Measurements from ENCODE around the gene PCIF1.

Gene PCIF1

GRCh38 chr20:45918779-45919537, 15.5 kb upstream of the PCIF1 start:
- Histone ChIP-seq H3K4me1 (ENCODE audit: control insufficient read depth in 2 of 2, insufficient read depth in 1 of 2, low read depth in 1 of 2, low read length in 2 of 2) (peaks cover 0 to 8% of the 10 kb centered on the region in 2 donors), H2AFZ (ENCODE audit: low read length) (no peak overlapping the region), H2BK15ac (ENCODE audit: low read length) (no peak overlapping the region), H3K23ac (ENCODE audit: low read depth, low read length, poor library complexity) (no peak overlapping the region), H2BK120ac (ENCODE audit: low read depth, low read length) (no peak overlapping the region), H3K9me3 (replicated peaks in 1 of 2; ENCODE audit: control insufficient read depth in 2 of 2, insufficient read depth in 1 of 2, low read depth in 1 of 2, low read length in 2 of 2) (no peaks in the 10 kb centered on the region), H4K8ac (ENCODE audit: low read depth, low read length) (no peak overlapping the region), H3K4ac (ENCODE audit: low read length) (no peak overlapping the region), H2AK5ac (ENCODE audit: low read depth, low read length) (no peak overlapping the region), H3K36me3 (replicated peaks in 1 of 2; ENCODE audit: control insufficient read depth in 2 of 2, insufficient read depth in 2 of 2, low read length in 2 of 2) (no peaks in the 10 kb centered on the region), H3K9ac (ENCODE audit: low read depth, low read length, poor library complexity) (no peak overlapping the region), H3K27ac (replicated peaks; ENCODE audit: low read length) (no peak overlapping the region), H3K14ac (ENCODE audit: low read length) (no peak overlapping the region), H2BK12ac (ENCODE audit: low read length) (no peak overlapping the region), H3K18ac (ENCODE audit: low read length) (no peak overlapping the region), H3K4me3 (ENCODE audit: low read length in 2 of 2) (no peak overlapping the region), H3K4me2 (ENCODE audit: insufficient read depth, low read length, poor library complexity, severe bottlenecking) (no peak overlapping the region), H3K79me1 (ENCODE audit: low read depth, low read length) (no peaks in the 10 kb centered on the region), H4K91ac (ENCODE audit: low read depth, low read length, poor library complexity) (no peak overlapping the region), H2BK5ac (ENCODE audit: low read length) (no peak overlapping the region), H3K27me3 (ENCODE audit: control insufficient read depth in 3 of 3, insufficient read depth in 3 of 3, low read depth in 1 of 3, low read length in 3 of 3) (peaks cover 0 to 3% (median 0%) of the 10 kb centered on the region in 3 experiments)
- no CpG with 5 or more reads among the region's 12 CpGs for WGBS, 2 donors (ENCODE audit: extremely low coverage in 2 of 2, insufficient read length in 2 of 2, insufficient replicate concordance in 1 of 2)
- no peak for DNase-seq (ENCODE audit: low spot score)

DNA sequence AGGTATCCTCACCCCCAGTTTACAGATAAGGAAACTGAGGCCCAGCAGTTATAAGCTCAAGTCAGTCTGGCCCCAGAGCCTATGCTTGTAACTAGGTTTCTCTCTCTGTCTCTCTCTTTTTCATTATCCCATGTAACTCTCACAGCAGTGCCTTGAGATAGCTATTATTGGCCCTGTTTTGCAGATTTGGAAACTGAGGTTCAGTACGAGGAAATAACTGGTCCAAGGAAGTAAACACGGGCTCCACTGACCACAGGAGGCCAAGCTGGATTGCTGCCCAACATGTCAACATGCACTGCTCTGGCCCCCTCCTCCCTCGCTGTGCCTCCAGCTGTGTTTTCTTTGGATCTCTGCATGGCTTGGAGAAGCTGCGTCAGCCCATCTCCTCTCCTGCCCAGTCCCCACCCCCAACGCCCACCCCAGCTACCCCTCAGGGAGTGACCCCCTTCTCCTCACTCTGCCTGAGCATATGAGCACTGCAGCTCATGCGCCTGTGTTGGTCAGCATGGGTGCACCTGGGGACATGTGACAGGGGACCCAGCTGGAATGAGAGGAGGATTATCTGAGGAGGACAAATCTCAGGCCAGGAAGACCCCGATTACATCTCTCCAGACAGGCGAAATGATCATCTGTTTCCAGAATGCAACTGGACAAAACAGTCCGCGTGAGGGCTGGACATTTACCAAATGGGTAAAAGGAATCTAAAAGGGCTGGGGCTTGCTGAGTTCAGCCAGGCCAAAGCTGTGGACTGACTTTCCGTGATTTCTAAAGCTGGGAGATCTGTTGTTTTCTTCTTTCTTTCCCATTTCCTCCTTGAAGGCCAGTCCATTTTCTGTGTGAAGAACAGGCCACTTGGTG, 14.7 kb upstream of the PCIF1 start:
- H3K4ac ChIP-seq (ENCODE audit: low read length) = no peak overlapping the region
- no peak overlapping the region for H3K4me3 ChIP-seq (ENCODE audit: low read length in 2 of 2)
- no peak overlapping the region for H3K4me2 ChIP-seq (ENCODE audit: insufficient read depth, low read length, poor library complexity, severe bottlenecking)
- H3K79me1 ChIP-seq (ENCODE audit: low read depth, low read length) = no peaks in the 10 kb centered on the region
- peaks cover 0 to 8% of the 10 kb centered on the region in 2 donors for H3K4me1 ChIP-seq (ENCODE audit: control insufficient read depth in 2 of 2, insufficient read depth in 1 of 2, low read depth in 1 of 2, low read length in 2 of 2)
- no peak overlapping the region for H3K23ac ChIP-seq (ENCODE audit: low read depth, low read length, poor library complexity)
- no peak overlapping the region for H3K9ac ChIP-seq (ENCODE audit: low read depth, low read length, poor library complexity)
- no peak overlapping the region for H2BK5ac ChIP-seq (ENCODE audit: low read length)
- H3K9me3 ChIP-seq (replicated peaks in 1 of 2; ENCODE audit: control insufficient read depth in 2 of 2, insufficient read depth in 1 of 2, low read depth in 1 of 2, low read length in 2 of 2) = no peaks in the 10 kb centered on the region
- H4K91ac ChIP-seq (ENCODE audit: low read depth, low read length, poor library complexity) = no peak overlapping the region
- H2BK120ac ChIP-seq (ENCODE audit: low read depth, low read length) = no peak overlapping the region
- no peak overlapping the region for H2AK5ac ChIP-seq (ENCODE audit: low read depth, low read length)
- WGBS, 2 donors (ENCODE audit: extremely low coverage in 2 of 2, insufficient read length in 2 of 2, insufficient replicate concordance in 1 of 2) = no CpG with 5 or more reads among the region's 11 CpGs
- H2AFZ ChIP-seq (ENCODE audit: low read length) = peak overlapping the region; percentile 36
- H3K14ac ChIP-seq (ENCODE audit: low read length) = no peak overlapping the region
- peaks cover 0 to 3% (median 0%) of the 10 kb centered on the region in 3 experiments for H3K27me3 ChIP-seq (ENCODE audit: control insufficient read depth in 3 of 3, insufficient read depth in 3 of 3, low read depth in 1 of 3, low read length in 3 of 3)
- DNase-seq (ENCODE audit: low spot score) = no peak
- no peak overlapping the region for H2BK12ac ChIP-seq (ENCODE audit: low read length)
- H3K27ac ChIP-seq (replicated peaks; ENCODE audit: low read length) = no peak overlapping the region
- no peak overlapping the region for H4K8ac ChIP-seq (ENCODE audit: low read depth, low read length)
- no peak overlapping the region for H2BK15ac ChIP-seq (ENCODE audit: low read length)
- H3K36me3 ChIP-seq (replicated peaks in 1 of 2; ENCODE audit: control insufficient read depth in 2 of 2, insufficient read depth in 2 of 2, low read length in 2 of 2) = no peaks in the 10 kb centered on the region
- no peak overlapping the region for H3K18ac ChIP-seq (ENCODE audit: low read length)

GRCh38 chr20:45920462-45921336, 13.8 kb upstream of the PCIF1 start:
- no peak overlapping the region for H3K23ac ChIP-seq (ENCODE audit: low read depth, low read length, poor library complexity)
- no peak for DNase-seq (ENCODE audit: low spot score)

More at GRCh38 chr20:45920462-45921336, 13.8 kb upstream of the PCIF1 start:
- no peak overlapping the region for H3K14ac ChIP-seq (ENCODE audit: low read length)
- no peak overlapping the region for H2BK12ac ChIP-seq (ENCODE audit: low read length)
- H2AK5ac ChIP-seq (ENCODE audit: low read depth, low read length) = no peak overlapping the region
- no peak overlapping the region for H3K9ac ChIP-seq (ENCODE audit: low read depth, low read length, poor library complexity)
- H2AFZ ChIP-seq (ENCODE audit: low read length) = peak overlapping the region; percentile 36
- WGBS, 2 donors (ENCODE audit: extremely low coverage in 2 of 2, insufficient read length in 2 of 2, insufficient replicate concordance in 1 of 2) = no CpG with 5 or more reads among the region's 9 CpGs
- H2BK15ac ChIP-seq (ENCODE audit: low read length) = no peak overlapping the region
- peaks cover 4 to 8% of the 10 kb centered on the region in 2 donors for H3K4me1 ChIP-seq (ENCODE audit: control insufficient read depth in 2 of 2, insufficient read depth in 1 of 2, low read depth in 1 of 2, low read length in 2 of 2)
- H4K91ac ChIP-seq (ENCODE audit: low read depth, low read length, poor library complexity) = no peak overlapping the region
- H3K18ac ChIP-seq (ENCODE audit: low read length) = no peak overlapping the region
- no peak overlapping the region for H2BK120ac ChIP-seq (ENCODE audit: low read depth, low read length)
- H3K4ac ChIP-seq (ENCODE audit: low read length) = no peak overlapping the region
- peaks cover 0 to 3% (median 0%) of the 10 kb centered on the region in 3 experiments for H3K27me3 ChIP-seq (ENCODE audit: control insufficient read depth in 3 of 3, insufficient read depth in 3 of 3, low read depth in 1 of 3, low read length in 3 of 3)
- H3K79me1 ChIP-seq (ENCODE audit: low read depth, low read length) = no peaks in the 10 kb centered on the region
- no peaks in the 10 kb centered on the region for H3K36me3 ChIP-seq (replicated peaks in 1 of 2; ENCODE audit: control insufficient read depth in 2 of 2, insufficient read depth in 2 of 2, low read length in 2 of 2)
- no peak overlapping the region for H3K27ac ChIP-seq (replicated peaks; ENCODE audit: low read length)
- no peak overlapping the region for H2BK5ac ChIP-seq (ENCODE audit: low read length)
- no peak overlapping the region for H3K4me3 ChIP-seq (ENCODE audit: low read length in 2 of 2)
- no peak overlapping the region for H4K8ac ChIP-seq (ENCODE audit: low read depth, low read length)
- no peaks in the 10 kb centered on the region for H3K9me3 ChIP-seq (replicated peaks in 1 of 2; ENCODE audit: control insufficient read depth in 2 of 2, insufficient read depth in 1 of 2, low read depth in 1 of 2, low read length in 2 of 2)
- H3K4me2 ChIP-seq (ENCODE audit: insufficient read depth, low read length, poor library complexity, severe bottlenecking) = no peak overlapping the region

Data from neuronal stem cell (in vitro differentiated cells).